Kasumi-1 (cell line): ENCODE data around the gene TCERG1L.

Experiments used
- DNase-seq, 2 experiments: peaks; one replicate each; lab custom pipeline; 2025; lab: John Stamatoyannopoulos, UW

TCERG1L gene

DNA sequence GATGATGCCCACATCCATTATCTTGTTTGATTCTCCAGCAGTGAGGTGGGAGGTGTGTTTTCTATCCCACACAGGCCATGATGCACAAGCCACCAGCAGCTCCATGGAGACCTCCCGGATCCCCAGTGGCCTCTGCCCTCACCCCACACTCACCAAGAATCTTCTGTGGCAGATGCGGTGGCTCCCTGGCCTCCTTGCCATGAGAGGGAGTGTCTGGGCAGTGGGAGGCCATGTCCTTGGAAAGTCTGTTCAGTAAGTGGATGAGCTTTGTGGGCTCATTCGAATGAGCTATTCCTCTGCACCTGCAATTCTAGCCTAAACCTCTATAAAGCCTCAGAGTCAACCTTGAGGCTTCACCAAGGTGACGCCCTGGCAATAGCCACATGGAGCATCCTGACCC lies 243.8 kb downstream of the TCERG1L start:
- DNase-seq = no peak

DNA sequence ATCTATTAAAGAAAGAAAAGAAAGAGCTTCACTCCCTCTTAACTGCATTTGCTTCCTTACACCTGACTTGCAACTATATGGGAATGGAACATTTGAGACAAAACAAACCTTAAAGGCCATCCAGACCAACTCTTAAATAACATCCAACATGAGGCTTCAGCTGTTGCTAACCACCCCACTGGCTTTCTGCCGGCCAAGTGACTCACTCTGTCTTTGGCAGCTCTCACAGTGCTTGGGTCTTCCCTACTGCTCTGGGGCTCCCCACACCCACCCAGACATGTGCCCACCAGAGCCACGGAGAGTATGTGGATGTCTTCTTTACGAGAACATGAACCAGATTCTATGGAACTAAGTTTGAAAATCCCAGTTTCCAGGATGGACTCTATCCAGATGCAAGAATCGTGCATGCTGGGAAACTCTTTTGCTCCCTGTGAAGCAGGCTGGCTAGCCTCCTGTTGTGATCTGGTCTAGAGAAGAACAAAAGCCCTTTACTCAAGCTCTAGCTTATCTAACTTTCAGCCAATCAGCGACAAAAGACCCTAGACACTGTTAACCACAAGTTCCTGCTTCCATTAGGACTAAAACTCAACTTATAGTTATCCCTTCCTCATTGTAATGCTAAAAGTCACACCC lies 245.7 kb downstream of the TCERG1L start:
- DNase-seq = no peak

DNA sequence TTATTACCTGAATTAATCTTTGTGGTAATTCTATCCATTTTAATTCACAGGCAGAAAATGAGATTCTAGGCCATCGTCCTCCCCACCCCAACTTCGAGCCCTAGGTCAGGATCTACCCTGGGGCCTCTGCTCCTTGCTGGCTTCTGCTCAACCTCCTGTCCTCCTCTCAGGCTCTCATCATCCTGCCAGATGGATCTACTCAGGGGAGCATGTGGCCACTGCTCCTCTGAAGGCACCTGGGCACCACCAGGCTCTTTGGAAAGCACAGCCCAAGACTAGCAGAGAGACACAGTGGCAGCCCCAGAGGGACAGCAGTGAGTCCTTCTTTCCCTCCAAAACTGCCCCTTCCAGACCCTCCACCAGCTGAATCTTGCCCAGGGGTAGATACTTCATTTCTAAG lies 248.2 kb downstream of the TCERG1L start:
- no peak for DNase-seq

DNA sequence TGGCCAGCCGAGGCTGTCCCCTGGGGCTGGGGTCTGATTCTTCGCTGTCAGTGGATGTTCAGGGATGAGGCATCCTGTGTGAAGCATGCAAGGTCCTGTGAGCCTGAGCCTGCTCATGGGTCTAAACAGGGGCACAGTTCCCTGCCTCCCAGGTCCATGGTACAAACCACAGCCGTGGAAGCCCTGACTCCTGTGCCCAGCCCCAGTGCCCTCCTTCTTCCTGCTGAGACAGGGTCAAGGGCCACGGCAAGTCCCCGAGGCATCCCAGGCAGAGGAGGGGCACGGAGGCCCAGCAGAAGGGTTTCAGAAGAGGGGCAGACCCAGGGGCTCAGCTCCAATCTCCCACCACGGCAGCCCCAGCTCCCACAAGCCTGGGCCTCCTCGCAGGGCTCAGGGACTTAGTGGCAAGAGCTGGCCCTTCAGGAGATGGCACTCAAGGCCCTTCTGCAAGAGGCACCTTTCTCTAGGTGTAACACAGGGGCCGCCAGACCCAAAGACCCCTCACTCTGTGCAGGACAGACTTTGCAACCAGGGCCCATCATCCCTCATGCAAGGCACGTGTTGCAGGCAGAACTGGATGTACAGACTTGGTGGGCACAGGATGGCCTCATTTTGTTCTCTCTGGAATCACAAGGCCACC lies 248.8 kb downstream of the TCERG1L start:
- DNase-seq = no peak

DNA sequence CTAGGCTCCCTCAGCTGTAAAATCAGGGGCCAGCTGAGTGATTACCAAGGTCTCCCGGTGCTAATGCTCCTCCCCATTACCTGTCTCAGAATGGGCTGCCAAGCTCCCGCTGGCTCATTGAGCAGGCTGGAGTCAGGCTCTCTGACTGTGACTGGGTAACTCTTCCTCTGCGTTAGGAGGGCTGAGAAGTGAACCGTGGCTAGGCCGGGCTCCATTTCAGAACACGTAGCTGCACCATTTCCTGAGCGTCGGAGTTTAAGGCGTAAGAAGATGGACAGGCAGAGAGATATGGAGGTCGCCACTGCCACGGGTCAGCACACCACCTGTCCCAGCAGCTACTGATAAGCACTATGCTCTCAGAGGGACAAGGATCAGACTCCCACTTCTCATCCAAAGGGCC lies 250.3 kb downstream of the TCERG1L start:
- no peak for DNase-seq

DNA sequence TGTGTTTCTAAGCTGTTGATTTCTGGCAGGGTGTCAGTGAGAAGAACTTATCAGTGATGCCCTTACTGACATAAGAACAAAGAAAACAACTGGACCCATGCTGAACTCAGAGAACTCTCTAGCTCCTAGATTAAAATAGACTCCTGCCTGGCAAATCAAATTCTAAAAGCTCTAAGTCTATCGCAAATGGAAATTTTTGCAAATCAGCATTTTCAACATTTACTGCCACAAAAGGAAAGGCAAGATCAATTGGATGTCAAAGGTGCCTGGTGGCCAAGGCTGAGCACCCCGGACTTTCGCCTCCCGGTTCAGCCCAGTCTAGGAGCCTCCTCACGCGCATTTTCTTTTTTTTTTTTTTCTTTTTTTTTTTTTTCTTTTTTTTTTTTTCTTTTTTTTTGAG lies 251.6 kb downstream of the TCERG1L start:
- DNase-seq = no peak

DNA sequence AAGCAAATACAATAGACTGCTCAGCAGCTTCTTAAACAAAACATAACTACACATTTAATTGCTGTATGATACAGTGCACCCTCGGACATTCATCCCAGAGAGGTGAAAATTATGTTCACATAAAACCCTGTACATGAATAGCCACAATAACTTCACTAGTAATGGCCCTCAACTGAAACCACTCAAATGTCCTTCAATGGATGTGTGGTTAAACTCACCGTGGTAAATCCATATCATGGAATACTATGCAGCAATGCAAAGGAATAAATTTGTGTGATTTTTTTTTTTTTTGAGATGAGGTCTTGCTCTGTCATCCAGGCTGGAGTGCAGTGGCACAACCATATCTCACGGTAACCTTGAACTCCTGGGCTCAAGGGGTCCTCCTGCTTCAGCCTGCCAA lies 252.7 kb downstream of the TCERG1L start:
- DNase-seq = no peak

DNA sequence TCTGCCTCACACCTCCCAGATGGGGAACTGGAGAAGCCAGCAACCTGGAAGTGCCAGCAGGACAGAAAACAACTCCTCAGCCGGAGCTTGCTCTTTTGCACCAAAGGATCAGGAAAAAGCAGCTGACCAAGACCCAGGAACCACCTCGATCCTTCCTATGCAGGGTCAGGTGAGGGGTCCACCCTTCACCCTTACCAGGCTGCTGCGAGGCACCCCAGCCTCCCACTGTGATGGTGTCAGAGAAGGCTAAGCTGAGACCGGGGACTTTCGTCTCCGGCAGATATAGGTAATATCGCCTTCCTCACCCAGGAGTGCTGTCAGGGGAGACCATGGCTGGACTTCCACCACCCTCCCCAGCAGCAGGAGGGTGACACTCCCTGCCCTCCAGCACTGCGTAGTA lies 254.7 kb downstream of the TCERG1L start:
- DNase-seq = no peak

DNA sequence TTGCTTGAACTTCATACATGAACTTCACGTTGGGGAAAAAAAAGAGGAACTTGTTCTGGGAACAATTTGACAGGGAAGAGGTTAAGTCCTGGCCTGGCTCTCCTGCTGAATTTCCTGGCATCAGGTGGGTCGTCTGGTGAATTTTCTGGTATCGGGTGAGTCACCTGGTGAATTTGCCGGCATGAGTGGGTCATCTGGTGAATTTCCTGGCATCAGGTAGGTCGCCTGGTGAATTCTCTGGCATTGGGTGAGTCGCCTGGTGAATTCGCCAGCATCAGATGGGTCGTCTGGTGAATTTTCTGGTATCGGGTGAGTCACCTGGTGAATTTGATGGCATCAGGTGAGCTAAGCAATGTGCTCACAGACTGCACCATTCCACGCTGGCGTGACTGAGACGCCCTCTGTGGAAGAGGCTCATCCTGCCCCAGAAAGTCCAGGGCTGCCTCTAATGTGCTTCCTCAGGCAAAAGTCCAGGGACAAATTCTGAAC lies 255.4 kb downstream of the TCERG1L start:
- no peak for DNase-seq

DNA sequence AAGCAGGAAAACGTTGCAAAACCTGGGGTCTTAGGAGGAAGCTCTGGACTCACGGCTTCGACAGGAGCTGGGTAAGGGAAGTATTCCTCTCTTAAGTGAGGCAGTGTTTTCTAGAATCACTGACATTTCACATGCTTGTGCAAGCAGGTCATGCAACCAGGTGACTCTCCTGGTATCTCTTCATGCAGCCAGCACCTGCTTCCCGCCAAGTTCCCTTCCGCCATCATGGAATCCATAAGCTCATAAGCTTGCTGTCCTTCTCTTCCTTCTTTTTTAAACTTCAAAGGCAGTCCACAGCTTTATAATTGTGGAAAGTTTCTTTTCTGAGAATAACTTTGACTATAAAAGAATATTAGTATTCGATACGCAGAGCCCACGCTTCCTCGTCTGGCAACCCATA lies 256.1 kb downstream of the TCERG1L start:
- no peak for DNase-seq

DNA sequence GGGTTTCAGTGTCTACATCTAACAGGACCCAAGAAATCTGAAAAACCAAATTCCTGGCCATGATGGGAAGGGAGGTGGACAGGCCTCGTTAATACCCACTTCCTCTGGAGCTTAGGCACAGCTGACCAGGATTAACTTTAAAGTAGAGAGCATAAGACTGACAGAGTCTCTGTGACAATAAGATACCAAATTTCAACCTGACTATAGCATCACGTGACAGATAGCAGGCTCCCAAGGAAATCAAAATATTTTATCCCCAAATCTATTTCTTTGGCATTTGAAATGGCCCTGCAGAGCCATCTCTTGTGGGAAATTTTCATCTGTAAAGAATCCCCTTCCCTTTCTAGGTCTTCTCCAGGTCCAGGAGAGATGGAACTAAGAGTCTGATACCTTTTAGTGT lies 258.3 kb downstream of the TCERG1L start:
- no peak for DNase-seq

DNA sequence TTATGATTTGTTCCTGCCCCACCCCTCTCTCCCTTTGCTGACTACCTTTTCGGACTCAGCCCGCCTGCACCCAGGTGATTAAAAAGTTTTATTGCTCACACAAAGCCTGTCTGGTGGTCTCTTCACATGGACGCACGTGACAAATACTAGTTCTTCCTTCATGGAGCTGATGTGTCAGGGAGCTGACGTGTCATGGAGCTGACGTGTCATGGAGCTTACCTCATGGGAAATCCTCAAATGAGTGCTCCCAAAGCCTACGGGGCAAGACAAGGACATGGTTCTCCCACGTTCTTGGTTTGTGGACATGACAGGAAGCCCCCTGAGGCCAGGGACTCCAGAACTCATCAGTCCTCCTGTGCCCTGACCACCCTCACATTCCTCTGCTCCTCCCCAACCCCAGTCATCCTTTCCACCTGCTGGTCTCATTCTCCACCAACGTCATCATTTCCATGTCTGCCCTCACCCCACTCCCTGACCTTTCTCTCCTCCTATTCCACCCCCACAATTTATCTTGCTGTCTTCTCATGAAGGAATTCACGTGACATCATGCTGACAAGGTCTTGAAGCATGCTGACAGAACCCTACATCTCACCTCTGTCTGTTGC lies 261.3 kb downstream of the TCERG1L start:
- DNase-seq = no peak

DNA sequence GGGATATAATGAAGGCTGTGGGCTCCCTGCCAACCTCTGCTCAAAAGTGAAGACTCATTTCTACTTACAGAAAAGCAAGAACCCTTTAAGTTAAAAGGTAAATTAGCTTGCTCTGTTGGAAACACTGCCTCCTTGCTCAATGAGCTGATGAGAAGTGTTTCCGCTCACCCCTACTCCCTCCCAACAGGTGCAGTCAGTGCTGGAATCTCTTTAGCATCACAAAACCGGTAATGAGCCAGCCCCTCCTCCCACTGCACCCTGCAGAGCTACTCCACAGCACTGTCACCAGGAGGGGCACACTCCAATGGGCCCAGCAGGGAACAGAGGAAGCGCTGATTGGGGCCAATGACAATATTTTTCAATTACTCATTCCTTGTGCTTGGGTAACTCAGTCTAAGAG lies 262.5 kb downstream of the TCERG1L start:
- no peak for DNase-seq

DNA sequence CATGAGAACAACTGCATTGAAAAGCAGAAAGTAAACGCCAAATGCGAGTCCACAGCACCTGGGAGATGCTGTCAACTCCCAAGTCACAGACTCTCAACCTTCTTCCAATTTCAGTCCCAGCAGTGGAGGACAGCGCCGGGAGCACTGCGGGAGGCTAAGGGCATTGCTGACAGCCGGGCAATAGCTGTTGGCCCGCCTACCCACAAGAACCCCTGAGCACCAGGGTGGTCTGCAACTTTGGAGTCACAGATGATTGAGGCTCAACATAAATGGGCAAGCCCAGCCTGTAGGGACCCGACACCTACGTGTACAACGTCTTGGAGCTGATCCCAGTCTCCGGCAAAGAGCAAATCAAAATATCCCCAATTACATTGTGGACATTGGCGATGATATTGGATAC lies 262.9 kb downstream of the TCERG1L start:
- DNase-seq = no peak

DNA sequence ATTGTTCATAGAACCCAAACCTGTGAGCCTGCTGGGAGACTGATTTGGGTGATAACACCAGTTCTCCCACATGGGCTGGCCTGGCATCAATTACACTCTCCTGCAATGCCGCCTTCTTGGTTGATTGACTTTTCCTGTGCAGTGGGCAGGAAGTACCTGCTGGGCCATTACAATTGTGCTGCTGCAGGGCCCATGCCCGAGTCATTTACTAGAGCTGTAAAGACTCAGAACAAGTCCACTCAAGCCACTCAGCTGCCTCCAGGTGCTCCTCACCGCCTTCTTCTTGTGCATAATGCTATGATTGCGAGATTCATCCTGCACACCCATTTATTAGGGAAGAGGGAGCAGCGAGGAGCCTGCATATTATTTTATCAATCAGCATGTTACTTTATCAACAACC lies 264.0 kb downstream of the TCERG1L start:
- DNase-seq = no peak

DNA sequence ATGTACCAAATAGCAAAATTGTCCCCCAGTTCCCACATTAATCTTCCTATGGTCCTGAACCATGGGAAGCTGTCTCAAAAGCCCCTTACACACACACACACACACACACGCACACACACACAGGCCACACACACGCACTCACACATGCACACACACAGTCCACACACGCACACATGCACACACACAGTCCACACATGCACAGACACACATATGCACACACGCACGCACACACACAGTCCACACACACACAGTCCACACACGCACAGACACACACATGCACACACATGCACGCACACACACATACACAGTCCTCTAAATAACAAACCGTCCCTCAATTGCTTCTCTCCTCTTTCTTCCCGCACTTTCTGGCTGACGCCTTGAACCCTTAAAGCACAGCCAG lies 265.3 kb downstream of the TCERG1L start:
- DNase-seq = no peak

DNA sequence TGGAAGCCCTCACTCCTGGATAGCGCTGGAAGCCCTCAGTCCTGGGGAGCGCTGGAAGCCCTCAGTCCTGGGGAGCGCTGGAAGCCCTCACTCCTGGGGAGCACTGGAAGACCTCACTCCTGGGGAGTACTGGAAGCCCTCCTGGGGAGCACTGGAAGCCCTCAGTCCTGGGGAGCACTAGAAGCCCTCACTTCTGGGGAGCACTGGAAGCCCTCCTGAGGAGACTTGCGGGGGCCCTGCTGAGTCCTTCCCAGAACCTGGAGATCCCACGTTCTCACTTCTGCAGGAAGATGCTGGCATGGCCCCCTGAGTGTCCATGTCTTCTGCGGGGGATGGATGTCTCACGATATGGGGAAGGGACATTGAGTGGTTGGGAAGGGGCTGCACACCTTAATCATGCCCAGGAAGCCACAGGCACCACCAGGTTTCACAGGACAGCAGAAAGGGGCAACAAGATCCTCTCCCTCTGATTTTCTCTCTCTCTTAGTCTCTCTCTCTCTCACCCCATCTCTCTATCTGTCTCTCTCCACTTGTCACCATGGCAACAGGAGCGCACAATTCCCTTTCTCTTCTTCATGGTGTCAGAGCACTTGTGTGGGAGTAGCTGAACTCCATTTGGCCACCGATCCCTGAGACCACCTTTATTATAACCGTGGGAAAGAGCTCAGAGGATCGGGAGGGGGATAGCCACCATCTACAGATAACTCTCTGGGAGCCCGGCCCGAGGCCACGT lies 267.0 kb downstream of the TCERG1L start:
- no peak for DNase-seq

DNA sequence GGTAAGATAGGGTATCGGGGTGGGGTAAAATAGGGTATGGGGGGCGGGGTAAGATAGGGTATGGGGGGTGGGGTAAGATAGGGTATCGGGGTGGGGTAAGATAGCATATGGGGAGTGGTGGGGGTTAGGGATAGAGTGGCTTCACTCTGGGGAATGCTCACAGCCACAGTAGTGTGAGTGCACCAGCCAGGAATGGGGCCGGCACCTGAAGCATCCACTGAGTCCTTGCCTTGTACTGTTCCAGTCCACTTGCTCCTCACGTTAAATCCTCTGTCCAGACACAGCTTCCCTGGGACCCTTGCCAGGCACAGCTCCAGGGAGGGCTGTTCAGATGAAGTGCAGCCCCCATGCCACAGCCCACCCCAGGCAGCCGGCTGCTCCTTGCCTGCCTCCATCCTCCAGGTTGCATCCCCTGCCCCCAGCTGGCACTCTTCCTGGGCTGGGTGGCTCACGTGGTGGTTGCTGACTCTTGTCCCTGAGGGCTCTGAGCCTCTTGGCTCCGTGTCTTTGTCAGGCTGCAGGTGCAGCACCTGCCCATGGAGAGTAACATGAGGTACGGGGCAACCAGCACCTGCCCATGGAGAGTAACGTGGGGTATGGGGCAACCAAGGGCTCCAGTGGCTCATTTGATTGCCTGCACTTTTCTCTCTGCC lies 268.4 kb downstream of the TCERG1L start:
- no peak for DNase-seq
